SHP77 treated with DMSO at 0.1 percent for 48 hours (cell line): Measurements from ENCODE around the gene VPS35.
"Not testable (repeated sequence)": the region's sequence is repeated elsewhere in the genome, so short reads cannot be mapped to it uniquely, and the experiment has no call there.

Experiments used
- DNase-seq: peaks from one replicate; lab custom pipeline; 2025; lab: John Stamatoyannopoulos, UW

The VPS35 gene

GRCh38 chr16:46712911-46713310 lies 23.9 kb upstream of the VPS35 start:
- DNase-seq, result no peak

GRCh38 chr16:46711106-46712058 lies 22.4 kb upstream of the VPS35 start:
- DNase-seq, result no peak

GRCh38 chr16:46709469-46710005 lies 20.6 kb upstream of the VPS35 start:
- DNase-seq, result no peak

GRCh38 chr16:46706642-46707041 lies 17.7 kb upstream of the VPS35 start:
- DNase-seq, result no peak

- no peak for DNase-seq
Observed at GRCh38 chr16:46702030-46702429, 13.1 kb upstream of the VPS35 start.

GRCh38 chr16:46701615-46702014 lies 12.6 kb upstream of the VPS35 start:
- DNase-seq, result no peak

- DNase-seq, result no peak
Observed at GRCh38 chr16:46700048-46700447, 11.1 kb upstream of the VPS35 start.

- DNase-seq, result no peak
Observed at GRCh38 chr16:46696957-46697356, 8.0 kb upstream of the VPS35 start.

- DNase-seq, result no peak
Observed at GRCh38 chr16:46695937-46696336, 7.0 kb upstream of the VPS35 start.

GRCh38 chr16:46693598-46693997 lies 4.6 kb upstream of the VPS35 start:
- no peak for DNase-seq

GRCh38 chr16:46691726-46692125 lies 2.7 kb upstream of the VPS35 start:
- DNase-seq, result no peak

- DNase-seq, result peak; percentile 18
Observed at GRCh38 chr16:46690281-46691178, 1.6 kb upstream of the VPS35 start.

GRCh38 chr16:46689365-46690280 lies 645 bp upstream of the VPS35 start, which contains the start of gene ORC6:
ORC6 (plus strand) TSS chr16:46689659; CDS start chr16:46689706, 47 bp downstream.
- DNase-seq, result peak; percentile 99

- DNase-seq, result peak; percentile 46
Observed at GRCh38 chr16:46688101-46688653, 801 bp downstream of the VPS35 start.

GRCh38 chr16:46687486-46687885 lies 1.5 kb downstream of the VPS35 start:
- DNase-seq, result no peak

- no peak for DNase-seq
Observed at GRCh38 chr16:46686815-46687473, 2.0 kb downstream of the VPS35 start.

GRCh38 chr16:46681867-46682266 lies 7.1 kb downstream of the VPS35 start:
- not testable (repeated sequence) for DNase-seq

- DNase-seq, result not testable (repeated sequence)
Observed at GRCh38 chr16:46677943-46678342, 11.0 kb downstream of the VPS35 start.

- peak; percentile 75 for DNase-seq
Observed at GRCh38 chr16:46673320-46674013, 15.5 kb downstream of the VPS35 start.

GRCh38 chr16:46662123-46662522 lies 26.9 kb downstream of the VPS35 start:
- no peak for DNase-seq
